Stimulated activated CD4-positive, alpha-beta T cell treated with anti-CD3 and anti-CD28 coated beads, Interleukin-15, amount 100 ng/mL, for 1 hour (primary cell): ENCODE data around the gene UPK1A.
"Not testable (repeated sequence)": the region's sequence is repeated elsewhere in the genome, so short reads cannot be mapped to it uniquely, and the experiment has no call there.

Experiments used
- DNase-seq, 2 donors: peaks; one replicate each; pipeline ENCODE4 v3.0.0-alpha.2; 2020; ENCODE audit warnings: low read depth in 1 of 2, low spot score in 1 of 2

Gene UPK1A

GRCh38 chr19:35689836-35690235, 23.5 kb downstream of the UPK1A start:
- no peak for DNase-seq

GRCh38 chr19:35691106-35691505, 24.8 kb downstream of the UPK1A start:
- not testable (repeated sequence) for DNase-seq

- no peak for DNase-seq
Observed at GRCh38 chr19:35692010-35692409, 25.7 kb downstream of the UPK1A start.

- no peak for DNase-seq
Observed at GRCh38 chr19:35693422-35693821, 27.1 kb downstream of the UPK1A start.

GRCh38 chr19:35693835-35694599, 27.7 kb downstream of the UPK1A start:
- peak; percentile 80 to 81 for DNase-seq

- no peak for DNase-seq
Observed at GRCh38 chr19:35695895-35696422, 29.6 kb downstream of the UPK1A start.

GRCh38 chr19:35696835-35697234, 30.5 kb downstream of the UPK1A start:
- no peak for DNase-seq

GRCh38 chr19:35702223-35703012, 36.1 kb downstream of the UPK1A start:
- peak; percentile 80 to 83 for DNase-seq

- no peak for DNase-seq
Observed at GRCh38 chr19:35703343-35703742, 37.0 kb downstream of the UPK1A start.

- no peak for DNase-seq
Observed at GRCh38 chr19:35704218-35704617, 37.9 kb downstream of the UPK1A start, which contains the start of gene ZBTB32. Gene ZBTB32 (plus strand): TSS chr19:35704558. CDS start chr19:35714627, 10,069 bp downstream.

- no peak for DNase-seq
Observed at GRCh38 chr19:35708391-35708790, 42.1 kb downstream of the UPK1A start.

GRCh38 chr19:35710784-35711723, 44.7 kb downstream of the UPK1A start:
- DNase-seq: no peak

GRCh38 chr19:35712567-35713505, 46.5 kb downstream of the UPK1A start:
- no peak for DNase-seq

- DNase-seq: no peak
Observed at GRCh38 chr19:35713506-35713850, 47.2 kb downstream of the UPK1A start.

- DNase-seq: no peak
Observed at GRCh38 chr19:35713904-35714495, 47.7 kb downstream of the UPK1A start.

GRCh38 chr19:35714601-35715354, 48.5 kb downstream of the UPK1A start:
- DNase-seq: no peak

GRCh38 chr19:35715355-35715809, 49.1 kb downstream of the UPK1A start:
- no peak for DNase-seq

- no peak for DNase-seq
Observed at GRCh38 chr19:35715981-35716800, 49.9 kb downstream of the UPK1A start.
